CD4-positive, alpha-beta T cell (primary cell): ENCODE data around the gene MPO. TPM values are rescaled to one million over a fixed set of nuclear protein-coding genes. Genes with fewer than 3 reads are reported as not detected.

Source experiments
- ATAC-seq: fragments of 200-7000 bp; cut with Tn5 transposase; one replicate; pipeline ENCODE4 v1.10.0; 2022; ENCODE audit warnings: mild to moderate bottlenecking; ENCODE audit not compliant: poor library complexity
- CTCF ChIA-PET: fragments of 350-600 bp; sonication (Branson Sonifier 250); formaldehyde crosslinking; loops from one replicate; lab custom pipeline; 2021; ENCODE audit warnings: antibody characterized with exemption, inconsistent platforms; lab: Charles Lee
- POLR2A ChIA-PET: fragments of 350-600 bp; sonication (Branson Sonifier 250); formaldehyde crosslinking; loops from one replicate; lab custom pipeline; 2021; ENCODE audit warnings: antibody characterized with exemption, inconsistent platforms; lab: Charles Lee
- DNase-seq, 14 experiments: peaks; one replicate each; pipeline ENCODE4 v3.0.0-alpha.2; 2013 to 2020; ENCODE audit warnings: mixed read lengths in 2 of 14
- H3K27ac ChIP-seq, 2 donors: one replicate each; pipeline versions ENCODE4 v1.5.1 to v1.7.0; 2013; ENCODE audit warnings: low read length in 2 of 2, low read depth in 1 of 2, mild to moderate bottlenecking in 1 of 2
- H3K27me3 ChIP-seq, 2 experiments: 1 replicate in 1 of 2; 2 replicates in 1 of 2; pipeline versions ENCODE4 v1.6.1 to v1.7.0; 2013; ENCODE audit warnings: low read length in 2 of 2, control low read depth in 1 of 2, mild to moderate bottlenecking in 1 of 2, moderate library complexity in 1 of 2; ENCODE audit not compliant: insufficient read depth in 2 of 2, control insufficient read depth in 1 of 2
- H3K36me3 ChIP-seq: one replicate; pipeline ENCODE4 v1.6.1; 2013; ENCODE audit warnings: low read length, control low read depth; ENCODE audit not compliant: insufficient read depth
- H3K4me1 ChIP-seq: one replicate; pipeline ENCODE4 v1.6.1; 2013; ENCODE audit warnings: low read length, control low read depth; ENCODE audit not compliant: insufficient read depth
- H3K4me3 ChIP-seq: one replicate; pipeline ENCODE4 v1.5.1; 2013; ENCODE audit warnings: mild to moderate bottlenecking, low read length, moderate library complexity
- H3K9me3 ChIP-seq, 2 experiments: 1 replicate in 1 of 2; 2 replicates in 1 of 2; pipeline versions ENCODE4 v1.6.1 to v1.7.0; 2013; ENCODE audit warnings: low read length in 2 of 2, mild to moderate bottlenecking in 2 of 2, control low read depth in 1 of 2, moderate library complexity in 1 of 2; ENCODE audit not compliant: control insufficient read depth in 1 of 2, insufficient read depth in 1 of 2
- H3K27ac Mint-ChIP-seq: one replicate; pipeline ENCODE4 v1.8.0; 2020; ENCODE audit warnings: mixed read lengths
- H3K27me3 Mint-ChIP-seq: one replicate; pipeline ENCODE4 v1.8.0; 2021; ENCODE audit warnings: mixed read lengths
- H3K36me3 Mint-ChIP-seq: one replicate; pipeline ENCODE4 v1.8.0; 2021; ENCODE audit warnings: low read depth, mixed read lengths
- H3K4me1 Mint-ChIP-seq: one replicate; pipeline ENCODE4 v1.8.0; 2021; ENCODE audit warnings: low read depth, mixed read lengths
- H3K4me3 Mint-ChIP-seq: one replicate; pipeline ENCODE4 v1.8.0; 2020; ENCODE audit warnings: mild to moderate bottlenecking, mixed read lengths
- H3K9me3 Mint-ChIP-seq: one replicate; pipeline ENCODE4 v1.8.0; 2020; ENCODE audit warnings: mixed read lengths
- CTCF ChIP-seq: fragments of 200-600 bp; IDR thresholded peaks from one replicate; pipeline ENCODE4 v1.8.0; 2022; ENCODE audit warnings: antibody characterized with exemption, mild to moderate bottlenecking
- intact Hi-C, 2 experiments: fragments of 100-400 bp; cut with DNase I in 1 of 2; cut with micrococcal nuclease in 1 of 2; formaldehyde crosslinking; loops; one replicate each; pipeline versions ENCODE4 v1.15.1 to v1.9.0; 2023 to 2025; cut with DNase I, micrococcal nuclease
- total RNA-seq, 174 experiments: library from RNA in 2 of 174; stranded (reverse) in 2 of 174; gene quantifications; one replicate each; pipeline ENCODE4 v1.2.3 and lab custom pipeline; 2021 to 2026

Gene MPO
- total RNA-seq, 2 experiments from 2014 or later, result 0.77 TPM; not detected in 1

- H3K27me3 Mint-ChIP-seq, result peaks cover 21% of the 10 kb centered on the region
- DNase-seq (no peak), ATAC-seq (no peak)
- H3K4me1 ChIP-seq, result no peaks in the 10 kb centered on the region
- no peak overlapping the region for H3K27ac Mint-ChIP-seq
- H3K36me3 ChIP-seq, result no peaks in the 10 kb centered on the region
- H3K4me1 Mint-ChIP-seq, result no peaks in the 10 kb centered on the region
- no peaks in the 10 kb centered on the region for H3K36me3 Mint-ChIP-seq
- POLR2A ChIA-PET, result no interaction called here
- intact Hi-C loops, result no loop called here
- H3K9me3 ChIP-seq, result no peaks in the 10 kb centered on the region
- no peak overlapping the region for H3K27ac ChIP-seq
- H3K9me3 Mint-ChIP-seq, result no peaks in the 10 kb centered on the region
- no peak overlapping the region for H3K4me3 ChIP-seq
- CTCF ChIA-PET, result no interaction called here
- no peak for TF ChIP-seq CTCF
- H3K27me3 ChIP-seq, result peaks cover 0 to 2% of the 10 kb centered on the region in 2 experiments
- H3K4me3 Mint-ChIP-seq, result no peak overlapping the region
Measured at GRCh38 chr17:58228679-58229078, 52.1 kb downstream of the MPO start.

- H3K36me3 Mint-ChIP-seq, result no peaks in the 10 kb centered on the region
- intact Hi-C loops, result no loop called here
- no peak overlapping the region for H3K4me3 ChIP-seq
- no peak overlapping the region for H3K27ac ChIP-seq
- no peaks in the 10 kb centered on the region for H3K9me3 ChIP-seq
- no peak for TF ChIP-seq CTCF
- no peak overlapping the region for H3K4me3 Mint-ChIP-seq
- no peak overlapping the region for H3K27ac Mint-ChIP-seq
- H3K36me3 ChIP-seq, result no peaks in the 10 kb centered on the region
- no peak for ATAC-seq
- no peaks in the 10 kb centered on the region for H3K4me1 Mint-ChIP-seq
- ChIA-PET CTCF (no interaction called here), POLR2A (no interaction called here)
- no peaks in the 10 kb centered on the region for H3K4me1 ChIP-seq
- H3K27me3 ChIP-seq, result peaks cover 0 to 2% of the 10 kb centered on the region in 2 experiments
- peaks cover 21% of the 10 kb centered on the region for H3K27me3 Mint-ChIP-seq
- DNase-seq, result no peak
- H3K9me3 Mint-ChIP-seq, result no peaks in the 10 kb centered on the region
Measured at GRCh38 chr17:58227733-58228132, 53.0 kb downstream of the MPO start.

- no peaks in the 10 kb centered on the region for H3K36me3 ChIP-seq
- TF ChIP-seq CTCF, result no peak
- H3K27me3 ChIP-seq, result peaks cover 0 to 2% of the 10 kb centered on the region in 2 experiments
- H3K27ac ChIP-seq, result no peak overlapping the region
- POLR2A ChIA-PET, result no interaction called here
- no peak overlapping the region for H3K4me3 ChIP-seq
- CTCF ChIA-PET, result no interaction called here
- peaks cover 21% of the 10 kb centered on the region for H3K27me3 Mint-ChIP-seq
- H3K4me1 Mint-ChIP-seq, result peaks cover 15% of the 10 kb centered on the region
- no peak for ATAC-seq
- no peaks in the 10 kb centered on the region for H3K9me3 Mint-ChIP-seq
- peaks cover 10% of the 10 kb centered on the region for H3K4me1 ChIP-seq
- intact Hi-C loops, result no loop called here
- peaks cover 2% of the 10 kb centered on the region for H3K36me3 Mint-ChIP-seq
- H3K4me3 Mint-ChIP-seq, result no peak overlapping the region
- no peak overlapping the region for H3K27ac Mint-ChIP-seq
- DNase-seq, result no peak
- H3K9me3 ChIP-seq, result no peaks in the 10 kb centered on the region
Measured at GRCh38 chr17:58224315-58224714, 56.4 kb downstream of the MPO start.

Other genes starting within 250 kb of the MPO start
- gene DYNLL2, start 197.5 kb downstream of the MPO start, total RNA-seq, result 10 to 100 TPM; 30.9 to 32.2 TPM
- under 1 TPM; 0.49 to 0.70 TPM for gene OR4D1, start 132.6 kb downstream of the MPO start, total RNA-seq
- gene OR4D2, start 114.0 kb downstream of the MPO start, total RNA-seq, result not detected
- gene EPX, start 88.2 kb downstream of the MPO start, total RNA-seq, result not detected
- 1 to 10 TPM; 4.6 to 6.4 TPM for gene MKS1, start 61.7 kb downstream of the MPO start, total RNA-seq
- not detected for gene LPO, start 42.4 kb downstream of the MPO start, total RNA-seq
- gene TSPOAP1, start 47.9 kb upstream of the MPO start, total RNA-seq, result 10 to 100 TPM; 17.8 to 19.5 TPM
- 10 to 100 TPM; 46.5 to 47.0 TPM for gene SUPT4H1, start 71.3 kb upstream of the MPO start, total RNA-seq
- 1 to 10 TPM in 1 of 2 experiments, under 1 TPM in 1; 0.69 to 1.9 TPM for gene RNF43, start 136.6 kb upstream of the MPO start, total RNA-seq
- 1 to 10 TPM; 1.6 to 1.7 TPM for gene HSF5, start 207.5 kb upstream of the MPO start, total RNA-seq
- 10 to 100 TPM; 28.8 to 30.0 TPM for gene MTMR4, start 233.7 kb upstream of the MPO start, total RNA-seq